ENCODE data around the gene CACNG6. TPM values are rescaled to one million over a fixed set of nuclear protein-coding genes. Genes with fewer than 3 reads are reported as not detected.
"Not testable (repeated sequence)": the region's sequence is repeated elsewhere in the genome, so short reads cannot be mapped to it uniquely, and the experiment has no call there.

CACNG6 gene
- 0.11 TPM in 1 of 2 replicates, not detected in the other for total RNA-seq (2014; rRNA removed; shearing (Covaris generic))

- H3K4me3 ChIP-seq = peak within 1 kb of the TSS; percentile 25; the same call in 1 of the 2 replicates
Measured at GRCh38 chr19:53991224-53992113, at the start of gene CACNG6. CACNG6 (plus strand) TSS chr19:53991637; CDS start chr19:53992878, 1,241 bp downstream.

GRCh38 chr19:53942001-53942786 is 49.2 kb upstream of the CACNG6 start:
- Histone ChIP-seq H3K4me1 (replicated peaks) (no peaks in the 10 kb centered on the region), H3K27ac (no peak overlapping the region), H3K27me3 (replicated peaks) (peaks cover 47% of the 10 kb centered on the region), H3K4me3 (no peak overlapping the region), H3K9me3 (replicated peaks) (no peaks in the 10 kb centered on the region), H3K36me3 (no peaks in the 10 kb centered on the region)
- no peak for DNase-seq (ENCODE audit: low read depth in 1 of 2, low spot score in 2 of 2)

More at GRCh38 chr19:53991224-53992113, at the start of gene CACNG6:
- 0 out of 2 replicates have a peak, but pooled peaks cover 5% of the 10 kb centered on the region for H3K4me1 ChIP-seq (replicated peaks)
- peaks cover 43% of the 10 kb centered on the region for H3K27me3 ChIP-seq (replicated peaks)
- DNase-seq (ENCODE audit: low read depth in 1 of 2, low spot score in 2 of 2) = no peak
- H3K36me3 ChIP-seq = no peaks in the 10 kb centered on the region
- no peak within 1 kb of the TSS for H3K27ac ChIP-seq
- H3K9me3 ChIP-seq (replicated peaks) = no peaks in the 10 kb centered on the region

- no peak for DNase-seq (ENCODE audit: low read depth in 1 of 2, low spot score in 2 of 2)
- H3K9me3 ChIP-seq (replicated peaks) = no peaks in the 10 kb centered on the region
- H3K27me3 ChIP-seq (replicated peaks) = peaks cover 49% of the 10 kb centered on the region
- no peaks in the 10 kb centered on the region for H3K4me1 ChIP-seq (replicated peaks)
- no peaks in the 10 kb centered on the region for H3K36me3 ChIP-seq
- no peak overlapping the region for H3K27ac ChIP-seq
- H3K4me3 ChIP-seq = no peak overlapping the region
Measured at GRCh38 chr19:53944416-53944815, 47.0 kb upstream of the CACNG6 start.

- no peaks in the 10 kb centered on the region for H3K9me3 ChIP-seq (replicated peaks)
- H3K4me3 ChIP-seq = no peak overlapping the region
- peaks cover 44% of the 10 kb centered on the region for H3K27me3 ChIP-seq (replicated peaks)
Measured at GRCh38 chr19:53944933-53945332, 46.5 kb upstream of the CACNG6 start.

GRCh38 chr19:53945441-53945840 is 46.0 kb upstream of the CACNG6 start:
- no peaks in the 10 kb centered on the region for H3K4me1 ChIP-seq (replicated peaks)
- H3K27ac ChIP-seq = no peak overlapping the region
- no peak for DNase-seq (ENCODE audit: low read depth in 1 of 2, low spot score in 2 of 2)
- peaks cover 39% of the 10 kb centered on the region for H3K27me3 ChIP-seq (replicated peaks)
- H3K36me3 ChIP-seq = no peaks in the 10 kb centered on the region
- H3K4me3 ChIP-seq = no peak overlapping the region
- no peaks in the 10 kb centered on the region for H3K9me3 ChIP-seq (replicated peaks)

More at GRCh38 chr19:53944933-53945332, 46.5 kb upstream of the CACNG6 start:
- H3K4me1 ChIP-seq (replicated peaks) = no peaks in the 10 kb centered on the region
- H3K36me3 ChIP-seq = no peaks in the 10 kb centered on the region
- no peak overlapping the region for H3K27ac ChIP-seq
- no peak for DNase-seq (ENCODE audit: low read depth in 1 of 2, low spot score in 2 of 2)

GRCh38 chr19:53945998-53946397 is 45.4 kb upstream of the CACNG6 start:
- no peaks in the 10 kb centered on the region for H3K36me3 ChIP-seq
- H3K27ac ChIP-seq = no peak overlapping the region
- H3K27me3 ChIP-seq (replicated peaks) = peaks cover 39% of the 10 kb centered on the region
- DNase-seq (ENCODE audit: low read depth in 1 of 2, low spot score in 2 of 2) = no peak
- no peak overlapping the region for H3K4me3 ChIP-seq
- no peaks in the 10 kb centered on the region for H3K4me1 ChIP-seq (replicated peaks)
- H3K9me3 ChIP-seq (replicated peaks) = no peaks in the 10 kb centered on the region

GRCh38 chr19:53947624-53948023 is 43.8 kb upstream of the CACNG6 start:
- Histone ChIP-seq H3K36me3 (no peaks in the 10 kb centered on the region), H3K9me3 (replicated peaks) (no peaks in the 10 kb centered on the region), H3K27ac (no peak overlapping the region), H3K27me3 (replicated peaks) (peaks cover 29% of the 10 kb centered on the region), H3K4me3 (no peak overlapping the region), H3K4me1 (replicated peaks) (no peaks in the 10 kb centered on the region)
- no peak for DNase-seq (ENCODE audit: low read depth in 1 of 2, low spot score in 2 of 2)

- H3K9me3 ChIP-seq (replicated peaks); H3K4me3 ChIP-seq; H3K4me1 ChIP-seq (replicated peaks); H3K27ac ChIP-seq; DNase-seq (ENCODE audit: low read depth in 1 of 2, low spot score in 2 of 2); H3K36me3 ChIP-seq: not testable (repeated sequence)
- H3K27me3 ChIP-seq (replicated peaks) = peaks cover 24% of the 10 kb centered on the region
Measured at GRCh38 chr19:53948611-53949010, 42.8 kb upstream of the CACNG6 start.

- DNase-seq (ENCODE audit: low read depth in 1 of 2, low spot score in 2 of 2) = no peak
- H3K36me3 ChIP-seq = no peaks in the 10 kb centered on the region
- no peaks in the 10 kb centered on the region for H3K4me1 ChIP-seq (replicated peaks)
- H3K9me3 ChIP-seq (replicated peaks) = no peaks in the 10 kb centered on the region
- H3K4me3 ChIP-seq = no peak overlapping the region
- peaks cover 26% of the 10 kb centered on the region; the same call in 1 of the 2 replicates for H3K27me3 ChIP-seq (replicated peaks)
- H3K27ac ChIP-seq = no peak overlapping the region
Measured at GRCh38 chr19:53951436-53951835, 40.0 kb upstream of the CACNG6 start.

- no peak for DNase-seq (ENCODE audit: low read depth in 1 of 2, low spot score in 2 of 2)
- H3K4me1 ChIP-seq (replicated peaks) = no peaks in the 10 kb centered on the region
- H3K27me3 ChIP-seq (replicated peaks) = peaks cover 31% of the 10 kb centered on the region; the same call in 1 of the 2 replicates
Measured at GRCh38 chr19:53951947-53952346, 39.5 kb upstream of the CACNG6 start.

GRCh38 chr19:53953383-53953782 is 38.1 kb upstream of the CACNG6 start:
- Histone ChIP-seq H3K4me1 (replicated peaks) (no peaks in the 10 kb centered on the region), H3K27ac (no peak overlapping the region), H3K36me3 (no peaks in the 10 kb centered on the region), H3K4me3 (no peak overlapping the region), H3K9me3 (replicated peaks) (no peaks in the 10 kb centered on the region), H3K27me3 (replicated peaks) (peaks cover 42% of the 10 kb centered on the region)
- no peak for DNase-seq (ENCODE audit: low read depth in 1 of 2, low spot score in 2 of 2)

More at GRCh38 chr19:53951947-53952346, 39.5 kb upstream of the CACNG6 start:
- H3K4me3 ChIP-seq = no peak overlapping the region
- no peaks in the 10 kb centered on the region for H3K36me3 ChIP-seq
- H3K9me3 ChIP-seq (replicated peaks) = no peaks in the 10 kb centered on the region
- no peak overlapping the region for H3K27ac ChIP-seq

- Histone ChIP-seq H3K9me3 (replicated peaks) (no peaks in the 10 kb centered on the region), H3K36me3 (no peaks in the 10 kb centered on the region), H3K4me3 (no peak overlapping the region), H3K27me3 (replicated peaks) (peaks cover 61% of the 10 kb centered on the region), H3K4me1 (replicated peaks) (no peaks in the 10 kb centered on the region), H3K27ac (no peak overlapping the region)
- DNase-seq (ENCODE audit: low read depth in 1 of 2, low spot score in 2 of 2) = no peak
Measured at GRCh38 chr19:53957448-53958167, 33.8 kb upstream of the CACNG6 start.

GRCh38 chr19:53958168-53958571 is 33.3 kb upstream of the CACNG6 start:
- Histone ChIP-seq H3K4me3 (no peak overlapping the region), H3K27ac (no peak overlapping the region), H3K4me1 (replicated peaks) (no peaks in the 10 kb centered on the region), H3K36me3 (no peaks in the 10 kb centered on the region), H3K9me3 (replicated peaks) (no peaks in the 10 kb centered on the region), H3K27me3 (replicated peaks) (peaks cover 63% of the 10 kb centered on the region)
- no peak for DNase-seq (ENCODE audit: low read depth in 1 of 2, low spot score in 2 of 2)

Measured in SJSA1 (cell line).